Measurements from ENCODE around the gene CPEB4.

Gene CPEB4

DNA sequence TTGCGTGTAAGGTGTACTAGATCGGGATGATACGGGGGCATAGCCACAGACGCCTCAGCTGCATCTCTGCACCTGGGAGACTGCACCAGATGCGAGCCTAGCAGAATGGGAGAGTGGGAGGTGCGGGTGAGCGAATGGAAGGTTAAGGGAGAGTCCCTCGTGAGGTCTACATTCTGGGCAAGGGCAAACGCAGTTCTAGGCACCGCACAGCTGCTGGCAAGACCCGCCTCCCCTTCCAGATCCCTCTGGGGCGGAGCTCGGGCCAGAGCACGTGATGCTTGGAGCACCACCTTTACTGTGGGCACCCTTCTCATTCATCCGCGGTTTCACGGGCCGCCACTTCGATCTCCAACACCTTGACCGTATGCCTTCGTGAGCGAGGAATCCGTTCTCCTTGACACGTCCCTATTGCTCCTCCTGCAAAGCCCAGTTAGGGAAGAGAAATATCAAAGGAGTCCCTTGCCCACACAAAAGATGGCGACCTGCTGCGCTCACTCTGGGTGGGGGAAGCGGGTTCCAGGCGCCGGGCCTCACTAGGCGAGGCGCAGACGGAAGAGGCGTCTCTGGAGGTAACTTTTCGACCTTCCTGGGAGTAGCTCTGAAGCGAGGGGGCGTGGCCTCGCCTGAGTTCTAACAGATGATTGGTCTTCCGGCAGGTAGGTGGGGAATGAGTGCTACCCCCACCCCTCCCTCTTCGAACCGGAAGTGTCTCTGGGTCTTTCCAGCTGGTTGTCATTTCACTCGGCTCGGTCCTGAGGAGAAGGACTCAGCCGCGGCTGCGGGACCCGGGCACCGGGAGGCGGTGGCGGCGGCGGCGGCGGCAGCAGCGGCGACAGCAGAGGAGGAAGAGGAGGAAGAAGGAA, at the start of gene CPEB4:
CPEB4 (plus strand) TSS at position 740 of the 863 bp plus-strand sequence. CDS start 1,385 bp downstream, outside the sequence.
- DNase-seq (ENCODE audit: low spot score) = peak; percentile 99

DNA sequence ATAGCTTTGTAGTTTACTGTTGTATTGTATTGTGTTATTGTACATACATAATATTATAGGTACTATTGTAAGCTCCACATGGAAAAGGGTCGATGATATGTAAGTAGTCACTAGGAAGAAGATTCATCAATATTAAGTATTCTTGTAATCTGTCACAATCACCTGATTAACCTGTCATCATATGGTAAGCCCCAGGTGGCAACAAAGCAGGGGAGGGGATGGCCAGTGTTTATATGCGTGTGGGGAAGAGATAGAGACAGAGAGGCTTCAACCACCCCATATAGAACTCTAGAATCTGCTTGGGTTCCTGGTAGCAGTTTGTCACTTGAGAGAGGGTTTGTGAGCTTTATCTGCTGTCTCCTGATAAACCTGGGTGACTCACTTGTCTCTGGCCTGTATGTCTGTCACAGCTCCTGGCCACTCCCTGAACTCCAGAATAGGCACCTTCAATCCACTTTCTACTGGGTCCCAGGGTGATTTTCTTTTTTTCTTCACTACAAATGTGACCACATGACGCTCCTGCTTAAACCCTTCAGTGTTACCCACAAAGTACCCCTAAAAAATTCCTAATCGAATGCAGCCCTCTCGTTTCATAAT, 48.9 kb upstream of the CPEB4 start:
- no peak for DNase-seq (ENCODE audit: low spot score)

DNA sequence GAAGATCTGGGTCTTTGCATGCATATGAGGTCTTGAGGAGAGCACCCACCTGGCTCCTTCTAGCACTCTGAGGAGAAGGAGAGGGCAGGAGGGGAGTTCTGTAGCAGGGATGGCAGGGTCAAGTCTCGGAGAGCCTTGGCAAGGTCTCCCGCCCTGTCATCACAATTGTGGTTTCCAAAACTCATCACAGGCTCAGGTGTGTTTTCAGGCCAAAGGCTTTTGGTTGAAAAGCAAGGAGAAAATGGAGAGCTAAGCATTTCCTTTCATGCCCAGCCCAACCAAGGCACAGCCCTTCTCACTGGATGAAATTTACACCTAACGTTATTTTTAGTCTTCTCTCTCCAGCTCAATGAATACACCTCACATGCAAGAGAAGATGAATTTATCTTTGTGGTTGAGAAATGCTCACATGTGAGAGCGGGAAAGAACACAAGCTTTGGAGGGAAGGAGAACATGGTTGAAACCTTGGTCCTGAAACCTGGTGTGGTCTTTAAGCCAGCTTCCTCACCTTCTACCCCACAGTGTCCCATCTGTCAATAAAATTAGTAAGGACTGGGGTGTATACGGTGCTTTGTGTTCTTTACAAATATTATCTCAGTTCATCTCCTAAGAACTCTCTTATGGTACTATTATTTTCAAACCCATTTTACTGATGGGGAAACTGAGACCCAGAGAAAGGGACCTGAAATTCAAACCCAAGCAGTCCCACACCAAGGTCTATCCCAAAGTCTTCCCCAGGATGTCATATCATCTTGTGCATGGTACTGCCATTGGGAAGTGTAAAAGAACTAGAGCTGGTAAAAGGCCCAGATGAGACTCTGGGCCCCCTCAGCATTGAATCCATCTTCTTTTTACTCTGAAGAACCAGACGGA, 47.8 kb upstream of the CPEB4 start:
- DNase-seq (ENCODE audit: low spot score) = no peak

DNA sequence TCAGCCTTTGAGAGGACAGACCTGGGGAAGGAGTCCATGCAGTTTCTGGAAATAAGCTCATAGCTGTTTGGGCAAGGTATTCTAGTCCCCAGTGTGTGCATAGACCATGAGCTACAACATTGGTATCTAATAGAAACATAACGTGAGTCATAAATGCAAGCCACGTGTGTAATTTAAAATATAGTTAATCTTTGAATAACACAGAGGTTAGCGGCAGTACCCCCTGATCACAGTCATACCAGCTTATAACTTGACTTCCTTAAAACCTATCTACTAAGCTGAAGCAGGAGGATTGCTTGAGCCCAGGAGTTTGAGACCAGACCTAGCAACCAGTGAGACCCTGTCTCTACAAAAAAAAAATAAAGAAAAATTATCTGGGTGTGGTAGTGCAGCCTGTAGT, 46.4 kb upstream of the CPEB4 start:
- no peak for DNase-seq (ENCODE audit: low spot score)

DNA sequence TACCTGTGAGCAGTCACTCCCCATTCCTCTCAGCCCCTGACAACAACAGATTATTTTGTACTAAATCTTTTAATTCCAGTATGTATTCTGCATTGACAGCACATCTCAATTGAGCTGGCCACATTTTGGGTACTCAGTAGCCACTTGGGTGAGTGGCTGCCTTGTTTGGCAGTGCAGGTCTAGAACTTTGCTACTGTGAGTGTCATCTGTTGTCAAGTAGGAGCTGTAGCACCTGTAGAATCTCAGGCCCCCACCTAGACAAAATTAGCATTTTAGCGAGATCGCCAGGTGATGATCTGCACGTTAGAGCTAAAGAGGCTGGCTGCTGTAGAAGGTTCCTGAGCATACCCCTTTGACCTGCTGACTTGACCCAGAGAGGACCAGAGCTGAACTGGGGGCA, 44.4 kb upstream of the CPEB4 start:
- DNase-seq (ENCODE audit: low spot score) = no peak

DNA sequence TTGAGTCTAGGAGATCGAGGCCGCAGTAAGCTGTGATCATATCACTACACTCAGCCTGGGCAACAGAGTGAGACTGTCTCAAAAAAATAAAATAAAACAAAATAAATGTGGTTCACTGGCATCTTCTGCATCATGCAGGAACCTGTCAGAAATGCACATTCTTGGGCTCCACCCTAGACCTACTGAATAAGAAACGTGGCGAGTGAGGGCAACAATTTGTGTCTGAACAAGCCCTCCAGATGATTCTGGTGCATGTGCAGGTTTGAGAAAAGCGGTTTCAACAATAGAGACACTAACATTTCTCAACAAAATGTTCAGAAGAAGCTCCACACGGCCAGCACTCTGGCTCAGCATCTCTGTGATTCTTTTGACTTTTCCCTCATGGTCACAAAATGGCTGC, 42.8 kb upstream of the CPEB4 start:
- DNase-seq (ENCODE audit: low spot score) = no peak

DNA sequence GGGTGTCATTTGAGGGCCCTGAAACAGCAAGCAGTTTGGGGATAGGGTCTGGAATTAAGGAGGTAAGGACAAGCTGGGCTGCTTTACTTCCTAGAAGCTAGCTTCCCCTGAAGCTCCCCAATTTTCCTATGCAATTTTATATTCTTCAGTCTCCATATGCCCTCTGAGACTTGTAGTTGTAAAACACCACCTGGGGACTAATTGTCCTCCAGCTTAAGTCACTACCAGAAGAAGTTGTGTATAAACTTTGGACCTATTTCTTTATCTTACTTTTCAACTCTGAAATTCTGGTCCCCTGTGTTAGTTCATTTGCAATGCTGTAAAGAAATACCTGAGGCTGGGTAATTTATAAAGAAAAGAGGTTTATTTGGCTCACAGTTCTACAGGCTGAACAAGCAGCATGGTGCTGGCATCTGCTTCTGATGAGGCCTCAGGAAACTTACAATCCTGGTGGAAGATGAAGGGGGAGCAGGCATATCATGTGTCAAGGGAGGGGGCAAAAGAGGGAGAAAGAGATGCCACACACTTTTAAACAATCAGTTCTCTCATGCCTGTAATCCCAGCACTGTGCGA, 41.1 kb upstream of the CPEB4 start:
- DNase-seq (ENCODE audit: low spot score) = no peak

DNA sequence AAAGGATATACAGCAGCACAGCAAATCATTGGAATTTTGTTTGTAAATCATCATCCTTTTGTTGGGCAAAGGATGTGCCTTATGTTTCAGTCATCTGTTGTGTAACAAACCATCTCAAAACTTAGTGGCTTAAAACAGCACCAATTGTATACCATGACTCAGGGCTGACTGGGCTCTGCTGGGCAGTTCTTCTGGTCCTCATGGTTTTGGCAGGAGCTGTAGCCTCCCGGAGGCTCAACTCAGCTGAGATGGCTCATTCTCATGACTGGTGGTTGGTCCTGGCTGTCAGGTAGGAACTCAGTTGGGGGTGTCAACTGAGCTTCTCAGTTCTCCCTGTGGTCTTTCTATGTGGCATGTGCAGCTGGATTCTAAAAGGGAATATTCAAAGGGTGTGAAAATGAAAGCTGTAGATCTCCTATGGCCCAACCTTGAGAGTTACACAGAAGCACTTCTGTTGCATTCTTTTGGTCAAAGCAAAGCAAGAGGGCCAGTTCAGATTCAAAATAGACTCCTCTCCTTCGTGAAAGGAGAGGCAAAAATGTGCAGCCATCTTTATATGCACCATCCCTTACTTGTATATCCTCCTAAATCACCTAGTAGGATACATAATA, 39.1 kb upstream of the CPEB4 start:
- DNase-seq (ENCODE audit: low spot score) = no peak

DNA sequence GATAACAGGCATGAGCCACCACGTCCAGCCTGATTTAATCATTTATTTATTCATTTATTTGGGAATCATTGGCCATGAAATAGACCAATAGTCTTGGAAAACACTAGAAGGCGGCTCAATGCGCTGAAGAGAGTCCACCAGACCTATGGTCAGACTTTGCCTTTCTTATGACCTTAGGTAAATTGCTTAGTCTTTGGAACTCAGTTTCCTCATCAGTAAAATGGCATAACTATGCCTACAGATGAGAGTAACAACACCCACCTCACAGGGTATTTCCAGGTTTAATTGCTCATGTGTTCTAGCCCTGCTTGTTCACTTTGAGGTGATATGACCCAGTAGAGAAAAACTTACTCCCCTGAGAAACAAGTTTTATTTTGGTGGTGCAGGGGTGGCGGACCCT, 38.2 kb upstream of the CPEB4 start:
- no peak for DNase-seq (ENCODE audit: low spot score)

DNA sequence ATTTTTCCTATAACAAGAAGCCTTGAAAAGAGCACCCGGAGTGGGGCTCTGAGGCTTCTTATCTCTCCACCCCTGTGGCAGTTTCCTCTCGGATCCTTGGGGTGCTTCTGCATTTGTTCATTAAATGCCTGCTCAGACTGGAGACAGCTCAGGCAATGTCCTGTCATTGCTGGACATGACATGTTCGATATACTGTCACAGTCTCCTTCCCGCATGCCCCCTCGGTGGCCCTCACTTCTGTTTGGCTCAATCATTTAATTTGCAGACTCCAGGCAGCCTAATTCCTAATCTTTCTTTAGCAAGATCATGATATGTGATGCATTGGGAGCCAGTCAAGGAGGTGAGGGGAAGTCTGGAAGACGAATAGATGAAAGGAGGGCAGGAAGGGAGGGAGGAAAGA, 37.5 kb upstream of the CPEB4 start:
- no peak for DNase-seq (ENCODE audit: low spot score)

DNA sequence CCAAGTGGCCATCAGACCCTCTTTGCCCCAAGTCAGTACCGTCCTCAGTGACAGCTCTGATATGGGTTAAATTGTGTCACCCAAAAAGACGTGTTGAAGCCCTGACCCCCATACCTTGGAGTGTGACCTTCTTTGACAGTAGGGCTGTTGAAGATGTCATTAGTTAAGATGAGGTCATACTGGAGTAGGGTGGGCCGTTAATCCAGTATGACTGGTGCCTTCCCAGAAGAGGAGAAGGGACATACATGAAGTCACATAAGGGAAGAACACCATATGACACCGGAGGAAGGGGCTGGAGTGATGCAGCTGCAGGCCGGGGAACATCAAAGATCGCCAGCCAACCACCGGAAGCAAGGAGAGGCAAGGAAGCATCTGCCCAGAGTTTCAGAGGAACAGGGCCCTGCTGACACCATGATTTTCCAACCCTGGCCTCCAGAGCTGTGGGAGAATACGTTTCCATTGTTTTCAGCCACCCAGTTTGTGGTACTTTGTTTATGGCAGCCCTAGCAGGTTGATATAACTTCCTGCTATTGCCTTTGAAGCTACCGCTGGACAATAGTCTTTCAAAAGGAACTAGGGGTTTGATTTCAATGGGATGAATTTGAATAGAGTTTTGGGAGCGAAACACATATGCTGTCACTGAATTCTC, 36.4 kb upstream of the CPEB4 start:
- no peak for DNase-seq (ENCODE audit: low spot score)

DNA sequence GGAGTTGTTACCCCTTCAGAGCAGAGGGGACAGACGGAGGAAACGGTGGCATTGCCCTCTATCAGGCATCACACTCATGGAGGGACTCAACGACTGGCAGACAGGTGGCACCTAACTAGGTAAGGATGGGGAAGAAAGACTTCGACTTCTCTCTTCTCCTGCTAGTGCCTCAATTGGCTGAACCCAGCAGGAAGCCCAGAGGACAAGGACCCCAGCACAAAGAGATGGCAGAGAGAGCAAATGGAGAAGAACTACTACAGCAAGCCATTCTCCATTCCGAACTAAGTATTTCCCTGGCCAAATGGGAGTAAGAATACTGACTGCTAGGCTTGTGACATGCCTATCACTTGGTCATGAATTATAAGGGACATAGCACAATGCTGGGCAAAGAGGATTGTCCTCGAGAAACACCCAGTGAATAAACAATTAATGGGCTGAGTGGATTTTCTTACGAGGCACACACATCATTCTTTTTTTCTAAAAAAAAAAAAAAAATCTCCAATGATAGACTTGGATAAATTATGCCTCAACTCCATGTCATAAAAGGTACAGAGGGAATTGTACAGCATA, 35.3 kb upstream of the CPEB4 start:
- no peak for DNase-seq (ENCODE audit: low spot score)

DNA sequence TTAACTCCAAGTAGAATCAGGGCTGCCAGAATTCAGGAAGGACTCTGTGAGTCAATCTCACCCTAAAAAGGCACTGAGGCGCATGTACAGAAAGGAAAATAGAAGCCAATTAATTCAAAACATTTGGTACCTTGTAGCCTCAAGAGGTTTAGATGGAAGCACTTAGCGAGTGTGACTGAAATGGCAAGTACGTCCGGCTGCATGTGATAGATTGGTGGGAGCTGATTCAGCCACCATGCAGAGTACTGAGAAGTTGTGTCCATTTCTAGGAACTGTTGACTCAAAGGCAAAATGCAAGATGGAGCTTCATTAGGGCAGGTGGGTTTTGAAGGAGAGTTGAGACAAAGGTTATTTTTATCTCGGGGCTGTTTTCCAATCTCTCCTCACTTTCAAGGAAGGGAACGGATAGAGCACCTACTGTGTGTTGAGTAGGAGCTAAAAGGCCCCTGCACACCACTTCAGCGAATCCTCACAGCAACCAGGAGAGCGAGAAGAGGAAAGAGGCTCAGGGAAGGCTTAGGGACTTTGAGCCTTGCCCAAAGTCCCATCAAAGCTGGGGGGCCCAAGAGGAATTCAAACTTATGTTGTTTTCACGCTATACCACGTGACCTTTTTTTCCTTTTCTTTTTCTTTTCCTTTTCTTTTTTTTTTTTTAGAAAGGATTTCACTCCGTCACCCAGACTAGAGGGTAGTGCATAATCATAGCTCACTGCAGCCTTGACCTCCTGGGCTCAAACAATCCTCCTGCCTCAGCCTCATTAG, 34.6 kb upstream of the CPEB4 start:
- no peak for DNase-seq (ENCODE audit: low spot score)

DNA sequence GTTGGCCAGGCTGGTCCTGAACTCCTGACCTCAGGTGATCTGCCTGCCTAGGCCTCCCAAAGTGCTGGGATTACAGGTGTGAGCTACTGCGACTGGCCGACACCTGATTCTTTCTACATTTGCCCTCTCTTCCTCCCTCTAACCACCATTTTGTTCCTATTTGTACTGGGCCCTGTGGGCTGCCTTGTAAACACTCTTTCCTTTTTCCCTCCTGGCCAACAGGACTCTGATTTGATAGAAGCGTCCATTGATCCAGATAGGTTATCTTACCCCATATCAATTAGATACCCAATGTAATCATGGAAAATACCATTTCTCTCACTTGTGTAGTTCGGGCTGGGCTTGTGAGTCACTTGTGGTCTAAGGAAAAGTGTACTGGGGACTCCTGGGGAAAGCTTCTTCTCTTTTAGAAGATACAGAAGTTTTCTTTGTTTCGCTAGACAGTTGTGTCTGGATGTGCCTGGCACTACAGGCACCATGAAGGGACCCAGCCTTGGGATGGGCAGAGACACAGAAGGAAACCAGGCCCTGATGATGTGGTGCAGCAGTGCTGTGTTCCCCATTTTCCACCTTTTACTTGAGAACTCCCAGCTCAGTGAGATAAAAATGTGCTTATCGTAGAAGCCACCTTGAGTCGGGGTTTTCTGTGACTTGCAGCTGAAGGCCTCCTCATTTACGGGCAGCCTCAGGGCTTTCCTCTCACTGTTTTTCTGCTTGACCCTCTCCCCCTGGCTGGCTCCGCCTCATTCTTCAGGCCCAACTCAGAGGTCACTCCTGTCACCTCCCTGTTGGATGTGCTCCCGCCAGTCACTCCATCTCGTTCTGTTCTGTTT, 32.8 kb upstream of the CPEB4 start:
- DNase-seq (ENCODE audit: low spot score) = no peak

DNA sequence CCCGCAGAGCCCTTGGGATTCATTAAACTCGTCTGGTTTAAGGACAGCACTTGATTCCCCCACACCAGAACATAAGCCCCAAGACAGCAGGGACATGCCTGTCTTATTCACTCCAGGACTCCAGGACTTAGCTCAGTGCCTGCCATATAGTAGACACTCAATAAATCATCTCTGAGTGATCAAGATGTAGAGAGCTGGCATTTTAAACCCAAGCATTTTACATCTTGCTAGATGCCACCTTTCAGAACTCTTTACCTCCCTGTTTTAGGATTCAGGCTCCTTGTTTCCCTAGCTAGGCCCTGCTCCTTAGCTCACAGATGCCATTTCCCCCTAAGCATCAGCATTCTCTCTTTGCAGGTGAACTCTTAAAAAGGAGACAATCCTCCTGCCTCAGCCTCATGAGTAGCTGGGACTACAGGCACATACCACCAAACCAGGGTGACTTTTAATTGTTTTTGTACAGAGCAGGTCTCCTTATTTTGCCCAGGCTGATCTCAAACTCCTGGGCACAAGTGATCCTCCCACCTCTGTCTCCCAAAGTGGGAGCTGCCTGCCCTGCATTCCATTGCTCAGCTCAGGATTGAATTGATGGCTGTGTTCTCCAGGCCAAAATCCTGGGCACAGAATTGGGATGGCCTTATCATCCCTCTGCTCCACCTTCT, 32.0 kb upstream of the CPEB4 start:
- DNase-seq (ENCODE audit: low spot score) = no peak

DNA sequence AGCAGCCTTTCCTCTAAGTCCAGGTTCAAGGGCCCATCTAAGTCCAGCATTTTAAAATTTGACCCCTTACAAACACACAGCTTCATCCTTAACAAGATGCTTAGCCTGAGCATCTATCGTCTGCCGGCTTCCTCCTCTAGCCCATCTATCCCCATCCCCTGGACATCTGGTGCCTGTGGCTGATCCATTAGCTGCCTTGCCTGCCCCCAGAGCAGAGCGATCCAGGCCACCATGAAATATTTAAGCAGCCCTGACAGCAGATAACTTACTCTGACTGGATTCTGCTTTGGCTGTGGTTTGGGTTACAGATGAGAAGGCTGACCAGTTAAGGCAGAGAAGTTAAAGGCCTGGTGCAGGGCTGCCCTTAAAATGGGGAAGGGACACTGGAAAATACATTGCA, 30.9 kb upstream of the CPEB4 start:
- no peak for DNase-seq (ENCODE audit: low spot score)

DNA sequence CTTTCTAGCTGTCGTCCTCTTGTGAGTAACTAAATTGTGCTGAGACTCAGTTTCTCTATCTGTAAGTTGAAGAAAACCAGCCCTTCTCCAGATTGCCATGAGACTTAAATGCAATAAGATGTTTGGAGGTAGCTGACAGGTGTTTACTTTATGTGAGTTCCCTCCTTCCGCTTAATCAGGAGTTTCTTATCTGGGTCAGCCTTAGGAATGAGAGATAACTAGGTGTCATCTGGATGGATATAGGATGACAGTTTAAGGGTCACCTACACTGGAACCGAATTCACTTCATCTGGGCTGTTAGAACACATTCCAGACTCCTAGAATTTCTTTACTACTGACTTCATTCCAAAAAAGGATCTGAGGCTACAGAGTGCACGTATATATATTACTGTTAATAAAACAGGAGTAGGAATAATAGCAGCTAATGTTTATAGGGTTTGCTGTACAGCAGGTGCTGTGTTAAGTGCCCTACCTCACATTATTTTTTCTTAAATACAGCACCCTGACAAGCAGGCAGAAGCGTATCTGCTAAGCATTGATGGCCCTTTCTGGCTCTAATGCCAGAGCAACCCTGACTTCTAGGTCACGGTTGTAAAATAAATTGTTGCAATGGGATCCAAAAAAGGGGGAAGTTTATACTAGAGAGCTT, 30.0 kb upstream of the CPEB4 start:
- DNase-seq (ENCODE audit: low spot score) = no peak

DNA sequence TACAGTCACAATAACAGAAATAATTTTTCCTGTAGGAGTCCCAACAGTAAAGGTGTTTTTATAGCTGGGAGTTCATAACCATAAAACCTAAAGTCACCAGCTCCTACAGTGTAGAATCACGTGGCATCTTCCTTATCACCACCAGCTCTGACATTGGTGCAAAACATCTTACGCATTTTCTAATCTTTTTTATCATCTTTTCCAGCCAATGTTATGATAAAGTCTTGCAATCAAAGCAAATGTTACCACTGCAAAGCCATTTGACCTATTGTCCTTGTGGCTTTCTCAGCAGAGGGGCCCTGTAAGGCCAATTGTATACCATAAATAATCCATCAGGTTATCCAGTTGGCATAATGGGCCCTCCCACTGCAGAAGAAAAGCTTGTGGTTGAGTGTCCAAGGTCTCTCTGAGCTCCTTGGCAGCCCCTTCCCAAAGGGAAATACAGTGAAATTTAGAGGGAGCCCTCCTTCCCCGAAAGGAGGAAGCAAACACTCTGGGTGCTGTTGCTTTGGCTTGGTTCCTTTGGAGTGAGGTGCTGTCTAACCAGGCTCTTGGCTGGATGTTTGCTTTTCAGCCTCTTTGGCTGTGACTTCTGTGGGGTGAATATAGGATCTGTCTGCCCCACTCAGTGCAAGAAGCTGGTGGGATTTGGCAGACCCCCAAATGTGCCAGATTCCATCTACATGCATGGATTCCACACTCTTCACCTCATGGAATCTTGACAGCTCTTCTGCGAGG, 29.3 kb upstream of the CPEB4 start:
- no peak for DNase-seq (ENCODE audit: low spot score)
